HG03135 (cell line): ENCODE measurements around the gene ID3.
"Not testable (repeated sequence)": the region's sequence is repeated elsewhere in the genome, so short reads cannot be mapped to it uniquely, and the experiment has no call there.

Experiments
- ATAC-seq: cut with Tn5 transposase; IDR thresholded peaks from one replicate; pipeline ENCODE4 v1.9.1; 2021; ENCODE audit warnings: mild to moderate bottlenecking, moderate library complexity; ENCODE audit not compliant: unreplicated experiment

ID3 gene

GRCh38 chr1:23589585-23589986 lies 30.3 kb upstream of the ID3 start:
- no peak for ATAC-seq

DNA sequence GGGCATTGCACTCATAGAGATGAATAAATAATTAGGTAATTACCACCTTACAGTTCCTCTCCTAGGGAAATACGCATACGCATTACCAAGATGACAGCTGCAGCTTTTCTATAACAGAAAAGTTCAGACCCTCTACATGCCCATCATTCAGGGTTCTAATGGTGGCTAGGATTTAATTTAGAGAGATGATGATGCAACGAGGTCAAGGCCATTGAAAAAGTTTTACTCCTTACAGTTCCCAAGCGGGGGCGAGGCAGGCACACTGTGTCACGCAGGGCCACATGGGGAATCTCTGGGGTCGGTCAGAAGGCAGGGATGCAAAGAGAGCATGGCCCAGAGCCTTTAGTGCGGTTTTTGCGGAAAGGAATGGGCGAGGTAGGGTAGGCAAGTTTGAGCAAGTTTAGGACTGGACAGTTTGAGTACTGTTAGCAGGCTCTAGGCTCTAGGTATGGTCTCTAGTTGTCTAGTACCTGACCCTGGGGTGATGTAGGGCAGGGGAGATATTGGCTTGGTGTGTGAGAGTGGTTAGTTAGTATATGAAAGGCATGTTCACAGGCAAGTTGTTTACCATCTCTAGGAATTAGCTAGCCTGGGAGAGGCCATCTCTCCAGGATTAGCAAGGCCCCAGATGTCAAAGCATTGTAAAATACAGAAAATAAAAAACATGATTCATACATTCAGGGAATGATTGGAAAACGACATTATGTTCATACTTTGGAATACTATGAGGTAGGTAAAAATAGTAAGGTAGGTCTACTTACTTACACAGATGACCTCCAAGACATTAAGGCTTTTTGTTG lies 29.6 kb upstream of the ID3 start:
- ATAC-seq = no peak

DNA sequence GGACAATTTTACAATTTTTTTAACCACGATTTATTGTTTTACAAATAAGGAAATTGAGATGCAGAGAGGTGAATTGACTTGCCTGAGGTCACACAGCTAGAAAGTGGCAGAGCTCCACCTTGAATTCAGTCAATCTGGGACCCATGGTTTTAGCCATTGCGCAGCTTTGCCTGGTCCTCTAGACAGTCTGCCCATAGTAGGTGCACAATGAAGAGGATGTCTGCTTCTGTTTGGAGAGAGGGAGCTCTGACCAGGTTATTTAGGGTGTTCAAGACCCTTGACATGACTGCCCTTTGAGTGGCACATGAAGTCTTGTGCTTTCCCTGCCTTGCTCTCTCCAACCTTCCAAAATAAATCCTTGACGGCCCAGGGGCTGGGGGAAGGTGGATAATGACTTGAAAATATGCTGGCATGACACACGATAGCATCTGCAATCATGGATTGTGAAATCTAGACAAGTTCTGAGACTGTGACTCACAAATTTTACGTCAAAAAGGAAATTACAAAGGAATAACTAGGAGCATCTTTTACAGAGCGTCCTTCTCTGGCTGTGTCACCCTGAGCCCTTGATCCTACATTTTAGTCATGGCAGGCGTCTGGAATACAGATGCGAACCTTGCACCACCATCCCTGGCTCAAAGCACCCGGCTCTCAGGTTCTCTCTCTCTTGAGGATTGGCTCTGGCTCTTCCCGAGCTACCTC lies 26.2 kb upstream of the ID3 start:
- no peak for ATAC-seq

GRCh38 chr1:23583727-23584126 lies 24.4 kb upstream of the ID3 start:
- ATAC-seq = not testable (repeated sequence)

GRCh38 chr1:23582820-23583219 lies 23.5 kb upstream of the ID3 start:
- no peak for ATAC-seq

DNA sequence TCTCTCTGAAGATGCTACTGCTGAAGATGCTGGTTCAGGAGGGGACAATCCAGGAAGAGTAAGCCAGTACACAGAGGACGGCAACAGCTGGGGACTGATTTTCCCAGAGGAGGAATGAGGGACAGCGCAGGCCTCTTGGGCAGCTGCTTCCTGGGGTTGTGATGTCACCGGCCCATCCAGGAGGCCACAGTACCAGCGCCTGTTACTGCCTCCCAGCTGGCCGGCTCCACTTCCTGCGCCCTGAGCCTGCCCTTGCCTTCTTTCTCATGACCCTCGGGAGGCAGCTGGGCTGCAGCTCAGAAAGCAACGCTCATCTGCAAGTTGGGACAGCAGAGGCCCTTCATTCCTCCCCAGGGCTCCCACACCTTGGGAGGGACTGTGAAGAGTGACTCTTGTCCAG lies 21.9 kb upstream of the ID3 start:
- ATAC-seq = no peak

- ATAC-seq = no peak
Measured at GRCh38 chr1:23578997-23579363, 19.7 kb upstream of the ID3 start.

GRCh38 chr1:23578311-23578996 lies 19.2 kb upstream of the ID3 start:
- no peak for ATAC-seq

DNA sequence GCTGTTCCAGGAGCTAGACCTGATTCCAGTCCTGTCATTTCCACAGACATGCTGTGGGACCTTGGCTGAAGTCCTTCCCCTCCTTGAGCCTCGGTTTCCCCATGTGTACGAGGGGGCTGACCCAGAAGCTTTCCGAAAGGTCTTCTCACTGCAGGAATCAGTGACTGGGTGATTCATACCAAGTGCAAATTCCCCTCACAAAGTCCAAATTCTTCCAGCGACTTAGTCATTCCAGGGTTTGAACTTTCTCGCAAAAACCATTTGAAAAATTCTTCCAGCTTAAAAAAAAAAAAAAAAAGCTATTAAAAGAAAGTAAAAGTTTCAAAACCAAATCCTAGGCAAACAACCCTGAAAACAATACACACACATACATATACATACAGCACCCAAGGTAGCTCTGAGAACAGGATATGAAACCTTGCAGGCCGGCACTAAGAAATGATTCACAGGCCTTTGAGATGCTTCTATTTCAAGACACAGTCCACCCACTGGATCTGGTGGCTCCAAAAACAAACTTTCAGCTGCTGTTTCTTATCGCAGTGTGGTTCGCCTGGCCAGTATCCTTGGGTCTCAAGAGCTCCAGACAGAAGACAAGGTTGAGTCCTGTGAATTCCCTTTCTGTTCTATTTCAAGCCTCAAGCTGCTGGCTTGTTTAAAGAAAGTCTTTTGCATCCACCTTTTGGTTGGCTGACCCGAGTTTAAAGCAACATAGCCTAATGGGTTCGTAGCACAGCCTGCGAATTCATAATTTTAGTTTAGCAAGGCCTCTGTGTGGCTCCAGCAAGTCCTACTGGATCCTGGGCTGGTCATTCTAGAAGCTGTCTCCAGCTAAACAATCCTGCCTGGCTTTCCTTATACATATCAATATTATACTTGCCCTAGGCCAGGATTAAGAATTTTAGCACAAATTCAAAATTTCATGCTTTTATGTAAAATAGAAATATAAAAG lies 18.0 kb upstream of the ID3 start:
- peak; percentile 86 for ATAC-seq

DNA sequence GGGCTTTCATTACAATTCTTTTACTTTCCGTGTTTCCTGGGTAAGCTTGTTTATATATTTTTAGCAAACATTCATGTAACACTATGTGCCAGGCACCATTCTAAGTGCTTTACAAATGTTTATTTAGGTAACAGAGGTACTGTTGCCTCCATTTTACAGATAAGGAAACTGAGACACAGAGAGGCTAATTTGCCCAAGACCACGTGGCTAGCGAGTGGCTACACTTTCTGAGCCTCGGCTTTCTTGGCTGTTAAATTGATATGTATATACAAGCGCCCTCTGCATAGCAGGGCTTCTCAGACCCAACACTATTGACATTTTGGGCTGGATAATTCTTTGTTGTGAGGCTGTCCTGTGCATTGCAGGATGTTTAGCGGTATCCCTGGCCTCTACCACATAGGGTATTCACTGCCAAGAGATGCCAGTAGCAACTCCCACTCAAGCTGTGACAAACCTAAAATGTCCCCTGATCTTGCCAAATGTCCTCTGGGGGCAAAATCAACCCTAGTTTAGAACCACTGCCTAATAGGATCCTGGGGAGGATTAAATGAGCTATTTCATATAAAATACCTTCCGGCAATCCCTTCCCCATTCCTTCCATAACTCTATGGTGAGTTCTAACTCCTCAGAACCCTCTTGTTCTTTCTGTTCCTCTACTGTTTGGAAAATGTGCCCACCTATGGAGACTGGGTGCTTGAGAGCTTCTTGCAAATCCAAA lies 17.2 kb upstream of the ID3 start:
- no peak for ATAC-seq

- ATAC-seq = no peak
Measured at GRCh38 chr1:23575226-23575810, 16.0 kb upstream of the ID3 start.

GRCh38 chr1:23574265-23574754 lies 15.0 kb upstream of the ID3 start:
- no peak for ATAC-seq

- ATAC-seq = no peak
Measured at GRCh38 chr1:23573574-23574182, 14.4 kb upstream of the ID3 start.

DNA sequence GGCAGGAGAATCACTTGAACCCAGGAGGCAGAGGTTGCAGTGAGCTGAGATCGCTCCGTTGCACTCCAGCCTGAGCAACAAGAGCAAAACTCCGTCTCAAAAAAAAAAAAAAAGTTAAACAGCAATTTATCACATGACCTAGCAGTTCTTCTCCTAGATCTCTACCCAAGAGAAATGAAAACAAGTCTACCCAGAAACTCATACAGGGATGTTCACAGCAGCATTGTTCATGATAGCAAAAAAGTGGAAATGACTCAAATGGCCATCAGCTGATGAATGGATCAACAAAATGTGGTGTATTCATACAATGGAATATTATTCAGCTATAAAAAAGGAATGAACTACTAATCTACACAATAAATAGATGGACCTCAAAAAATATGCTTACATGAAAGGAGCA lies 12.2 kb upstream of the ID3 start:
- ATAC-seq = no peak

GRCh38 chr1:23570001-23570691 lies 10.8 kb upstream of the ID3 start:
- no peak for ATAC-seq

GRCh38 chr1:23568608-23569383 lies 9.5 kb upstream of the ID3 start:
- no peak for ATAC-seq

DNA sequence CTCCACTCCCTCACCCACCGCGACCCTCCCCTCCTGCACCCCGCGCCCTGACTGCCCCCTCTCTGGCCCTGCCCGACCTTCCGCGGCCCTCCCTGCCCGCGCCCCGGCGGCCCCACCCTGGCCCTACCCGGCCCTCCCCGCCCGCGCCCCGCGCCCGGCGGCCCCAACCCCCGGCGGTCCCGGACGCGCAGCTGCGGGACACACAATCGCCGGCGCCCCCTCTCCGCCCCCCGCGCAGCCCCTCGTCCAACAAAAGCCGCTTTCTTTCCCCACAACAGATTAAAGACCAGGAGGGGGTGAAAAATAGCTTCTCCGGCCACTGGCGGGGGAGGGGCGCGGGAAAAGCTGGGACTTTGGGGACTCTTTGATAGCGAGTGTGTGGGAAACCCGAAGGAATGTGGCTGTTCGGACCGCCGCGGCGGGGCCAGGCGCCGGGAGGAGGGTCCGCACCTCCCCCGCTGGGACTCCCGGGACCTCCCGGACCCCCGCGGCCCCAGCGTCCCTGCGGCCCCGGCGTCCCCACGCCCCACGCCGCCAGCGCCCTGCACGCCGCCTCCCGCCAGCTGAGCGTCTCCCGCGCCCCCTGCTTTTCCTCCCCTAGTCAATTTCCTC lies 8.8 kb upstream of the ID3 start:
- no peak for ATAC-seq

DNA sequence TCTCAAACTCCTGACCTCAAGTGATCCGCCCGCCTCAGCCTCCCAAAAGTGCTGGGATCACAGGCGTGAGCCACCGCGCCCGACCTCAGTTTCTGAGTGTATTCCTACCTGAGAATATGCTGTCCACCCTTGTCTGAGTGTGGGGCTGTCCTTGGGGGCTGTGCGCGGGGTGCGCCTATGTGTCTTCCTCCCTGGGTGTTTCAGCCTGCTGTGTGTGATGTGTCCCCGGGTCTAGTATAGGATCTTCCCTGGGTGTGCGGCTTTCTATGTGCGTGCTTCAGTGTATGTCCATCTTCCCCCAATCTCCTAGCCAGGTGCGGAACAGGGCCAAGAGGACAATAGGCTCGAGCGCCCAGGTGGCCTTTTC lies 8.3 kb upstream of the ID3 start:
- no peak for ATAC-seq
